ENCODE data around the gene KDM2B. TPM values are rescaled to one million over a fixed set of nuclear protein-coding genes. Genes with fewer than 3 reads are reported as not detected.

KDM2B gene
- total RNA-seq, 1 donor from 2014 or later, result 21.3 TPM

DNA sequence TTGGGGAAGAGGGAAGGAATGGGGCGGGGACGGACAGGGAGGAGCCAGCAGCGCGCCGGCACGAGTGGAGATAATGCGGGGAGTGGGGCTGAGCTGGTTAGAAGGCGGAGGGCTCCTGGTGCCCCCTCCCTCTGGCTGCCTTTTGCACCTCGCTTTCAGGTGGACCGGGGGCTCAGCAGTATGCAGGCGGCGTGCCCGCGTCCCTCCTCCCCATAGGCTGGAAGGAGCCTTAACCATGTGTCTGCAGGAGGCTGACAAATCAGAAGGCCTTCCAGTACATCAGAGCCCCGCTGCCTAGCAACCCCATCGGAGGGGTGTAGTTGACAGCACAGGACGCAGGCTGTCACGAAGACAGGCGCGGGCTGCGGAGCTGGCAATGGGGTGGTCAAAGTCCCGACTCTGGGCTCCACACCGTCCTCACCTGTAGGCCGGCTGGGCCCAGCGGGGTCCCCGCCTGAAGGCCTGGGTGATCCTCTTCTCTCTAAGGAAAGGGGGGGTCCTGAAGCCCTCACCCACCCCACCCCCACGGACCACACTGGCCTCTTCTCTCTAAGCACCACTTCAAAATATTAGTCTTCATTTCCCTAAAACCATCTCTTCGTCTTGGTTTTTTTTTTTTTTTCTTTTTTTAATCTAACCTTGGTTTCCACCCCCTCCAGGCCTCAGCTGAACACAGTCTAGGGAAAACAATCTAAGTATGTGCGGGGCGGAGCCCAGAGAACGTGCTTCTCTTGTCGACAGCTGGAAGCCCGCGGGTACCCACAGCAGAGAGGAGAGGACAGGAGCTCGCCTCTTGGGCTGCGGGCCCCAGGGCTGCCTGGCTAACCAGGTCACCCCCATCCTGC is 44.5 kb downstream of the KDM2B start:
- TF ChIP-seq, protein P1, sequence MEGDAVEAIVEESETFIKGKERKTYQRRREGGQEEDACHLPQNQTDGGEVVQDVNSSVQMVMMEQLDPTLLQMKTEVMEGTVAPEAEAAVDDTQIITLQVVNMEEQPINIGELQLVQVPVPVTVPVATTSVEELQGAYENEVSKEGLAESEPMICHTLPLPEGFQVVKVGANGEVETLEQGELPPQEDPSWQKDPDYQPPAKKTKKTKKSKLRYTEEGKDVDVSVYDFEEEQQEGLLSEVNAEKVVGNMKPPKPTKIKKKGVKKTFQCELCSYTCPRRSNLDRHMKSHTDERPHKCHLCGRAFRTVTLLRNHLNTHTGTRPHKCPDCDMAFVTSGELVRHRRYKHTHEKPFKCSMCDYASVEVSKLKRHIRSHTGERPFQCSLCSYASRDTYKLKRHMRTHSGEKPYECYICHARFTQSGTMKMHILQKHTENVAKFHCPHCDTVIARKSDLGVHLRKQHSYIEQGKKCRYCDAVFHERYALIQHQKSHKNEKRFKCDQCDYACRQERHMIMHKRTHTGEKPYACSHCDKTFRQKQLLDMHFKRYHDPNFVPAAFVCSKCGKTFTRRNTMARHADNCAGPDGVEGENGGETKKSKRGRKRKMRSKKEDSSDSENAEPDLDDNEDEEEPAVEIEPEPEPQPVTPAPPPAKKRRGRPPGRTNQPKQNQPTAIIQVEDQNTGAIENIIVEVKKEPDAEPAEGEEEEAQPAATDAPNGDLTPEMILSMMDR (IDR thresholded peaks at IDR 0.05), result no peak
- Mint-ChIP-seq H3K9me3 (ENCODE audit: low read depth) (no peaks in the 10 kb centered on the region), H3K36me3 (ENCODE audit: low read depth) (peaks cover 3% of the 10 kb centered on the region), H3K4me3 (ENCODE audit: unreplicated experiment) (peak overlapping the region; percentile 66), H3K27ac (ENCODE audit: unreplicated experiment) (peak overlapping the region; percentile 82), H3K4me1 (ENCODE audit: low read depth) (peaks cover 23% of the 10 kb centered on the region), H3K27me3 (ENCODE audit: low read depth) (no peaks in the 10 kb centered on the region)
- no peak for DNase-seq (ENCODE audit: low spot score)

DNA sequence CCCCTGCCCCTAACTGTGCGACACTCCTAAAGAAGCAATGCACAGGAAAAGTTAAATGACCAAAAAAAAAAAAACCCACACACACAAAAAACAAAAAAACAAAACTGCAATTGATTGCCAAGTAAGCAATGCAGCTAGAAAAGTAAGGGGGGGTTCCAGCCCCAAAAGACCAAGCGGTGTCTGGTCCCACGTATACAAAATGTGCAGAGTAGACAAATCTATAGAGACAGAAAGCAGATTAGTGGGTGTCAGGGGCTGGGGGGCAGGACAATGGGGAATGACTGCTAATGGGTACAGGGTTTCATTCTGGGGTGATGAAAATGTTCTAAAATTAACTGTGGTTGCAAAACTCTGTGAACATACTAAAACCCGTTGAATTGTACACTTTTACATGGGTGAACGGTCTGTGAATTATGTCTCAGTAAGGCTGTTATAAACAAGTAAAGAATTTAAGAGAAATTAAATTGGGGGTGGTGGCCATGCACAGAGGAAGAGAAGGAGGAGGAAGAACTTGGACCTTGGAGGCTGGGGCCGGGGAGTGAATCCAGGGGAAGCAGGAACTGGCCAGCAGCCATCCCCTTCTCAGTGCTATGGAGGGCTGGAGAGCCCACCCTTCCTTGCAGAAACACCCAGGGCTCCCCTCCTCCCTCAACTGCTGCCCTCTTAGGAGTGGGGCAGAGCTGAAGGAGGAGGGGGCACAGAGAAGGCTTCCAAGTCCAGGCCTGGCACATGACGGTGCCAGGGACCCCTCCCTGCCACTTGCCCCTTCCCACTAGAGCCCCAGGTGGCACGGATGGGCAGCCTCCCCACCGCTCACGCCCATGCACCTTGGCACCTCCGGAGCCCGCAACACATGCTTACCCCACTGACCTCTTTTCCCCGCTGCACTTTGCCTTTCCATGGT is 45.4 kb downstream of the KDM2B start:
- Mint-ChIP-seq H3K9me3 (ENCODE audit: low read depth) (no peaks in the 10 kb centered on the region), H3K36me3 (ENCODE audit: low read depth) (peaks cover 3% of the 10 kb centered on the region), H3K27ac (ENCODE audit: unreplicated experiment) (no peak overlapping the region), H3K27me3 (ENCODE audit: low read depth) (no peaks in the 10 kb centered on the region), H3K4me3 (ENCODE audit: unreplicated experiment) (peak overlapping the region; percentile 51), H3K4me1 (ENCODE audit: low read depth) (peaks cover 29% of the 10 kb centered on the region)
- DNase-seq (ENCODE audit: low spot score), result no peak
- TF ChIP-seq, protein P1 (IDR thresholded peaks at IDR 0.05), result no peak

DNA sequence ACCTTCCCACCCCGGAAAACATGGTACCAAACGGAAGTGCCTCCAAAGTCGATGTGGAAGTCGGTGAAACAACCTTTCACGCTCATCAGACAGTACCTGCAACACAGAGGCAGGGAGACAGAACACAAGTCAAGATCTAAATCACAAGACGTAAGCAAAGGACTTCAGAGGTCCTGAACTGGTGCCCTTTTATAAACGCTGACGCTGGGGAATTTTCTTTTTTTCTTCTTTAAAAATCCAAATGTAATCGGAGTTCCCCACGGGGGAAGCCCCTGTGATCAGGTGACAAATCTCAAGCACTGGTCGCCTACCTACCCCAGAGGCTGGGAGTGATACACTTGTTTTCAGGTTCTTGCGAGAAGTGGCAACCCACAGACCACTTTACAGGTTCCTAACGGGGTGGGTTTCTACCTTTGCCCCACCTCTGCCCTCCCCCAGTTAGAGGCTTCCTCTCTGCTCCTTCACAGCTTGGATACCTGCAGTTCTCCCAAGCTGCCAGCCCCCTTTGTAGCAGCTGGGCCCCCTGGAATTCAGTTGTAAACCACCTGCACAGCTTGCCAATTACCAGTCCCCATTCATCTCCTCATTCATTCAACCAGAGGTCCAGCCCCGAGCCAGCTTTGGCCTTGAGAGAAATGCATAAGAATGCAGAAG is 46.2 kb downstream of the KDM2B start:
- peaks cover 2% of the 10 kb centered on the region for H3K36me3 Mint-ChIP-seq (ENCODE audit: low read depth)
- peaks cover 30% of the 10 kb centered on the region for H3K4me1 Mint-ChIP-seq (ENCODE audit: low read depth)
- TF ChIP-seq, protein P1 (IDR thresholded peaks at IDR 0.05), result no peak
- no peak overlapping the region for H3K27ac Mint-ChIP-seq (ENCODE audit: unreplicated experiment)
- H3K27me3 Mint-ChIP-seq (ENCODE audit: low read depth), result no peaks in the 10 kb centered on the region
- no peak for DNase-seq (ENCODE audit: low spot score)
- no peaks in the 10 kb centered on the region for H3K9me3 Mint-ChIP-seq (ENCODE audit: low read depth)
- no peak overlapping the region for H3K4me3 Mint-ChIP-seq (ENCODE audit: unreplicated experiment)

DNA sequence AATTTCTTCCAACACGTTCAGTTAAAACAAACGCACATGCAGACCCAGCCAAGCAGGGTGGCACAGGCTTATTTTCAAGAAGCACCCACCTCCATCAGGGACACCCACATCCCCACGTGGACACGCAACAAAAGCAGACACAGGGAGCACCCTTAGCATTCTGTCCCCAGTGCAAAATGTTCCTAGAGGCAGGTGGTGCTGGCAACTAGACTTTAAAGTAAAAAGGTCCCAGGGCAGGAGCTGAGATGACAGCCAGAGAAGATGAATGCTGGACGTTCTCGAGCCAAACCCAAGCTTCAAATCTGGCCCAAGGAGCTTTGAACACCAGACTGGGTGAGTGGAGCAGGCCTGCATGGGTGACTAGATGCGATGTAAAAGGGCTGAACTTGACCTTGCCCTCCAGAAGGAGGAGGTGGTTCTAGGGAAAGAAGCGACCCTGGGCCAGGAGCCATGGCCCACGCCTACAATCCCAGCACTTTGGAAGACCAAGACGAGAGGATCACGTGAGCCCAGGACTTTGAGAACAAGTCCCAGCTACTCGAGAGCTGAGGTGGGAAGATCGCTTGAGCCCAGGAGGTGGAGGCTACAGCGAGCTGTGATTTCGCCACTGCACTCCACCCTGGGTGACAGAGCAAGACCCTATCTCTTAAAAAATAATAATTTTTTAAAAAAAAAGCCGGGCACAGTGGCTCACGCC is 47.3 kb downstream of the KDM2B start:
- H3K36me3 Mint-ChIP-seq (ENCODE audit: low read depth), result peaks cover 2% of the 10 kb centered on the region
- H3K9me3 Mint-ChIP-seq (ENCODE audit: low read depth), result no peaks in the 10 kb centered on the region
- TF ChIP-seq, protein P1 (IDR thresholded peaks at IDR 0.05), result no peak
- no peak overlapping the region for H3K27ac Mint-ChIP-seq (ENCODE audit: unreplicated experiment)
- no peaks in the 10 kb centered on the region for H3K27me3 Mint-ChIP-seq (ENCODE audit: low read depth)
- no peak overlapping the region for H3K4me3 Mint-ChIP-seq (ENCODE audit: unreplicated experiment)
- no peak for DNase-seq (ENCODE audit: low spot score)
- H3K4me1 Mint-ChIP-seq (ENCODE audit: low read depth), result peaks cover 30% of the 10 kb centered on the region

Data from chondrocyte (in vitro differentiated cells).